HG03521 (cell line): ENCODE data around the gene TRIL.

Experiments used
- ATAC-seq: cut with Tn5 transposase; IDR thresholded peaks from one replicate; pipeline ENCODE4 v1.9.1; 2021; ENCODE audit warnings: mild to moderate bottlenecking, moderate library complexity; ENCODE audit not compliant: unreplicated experiment

TRIL gene

DNA sequence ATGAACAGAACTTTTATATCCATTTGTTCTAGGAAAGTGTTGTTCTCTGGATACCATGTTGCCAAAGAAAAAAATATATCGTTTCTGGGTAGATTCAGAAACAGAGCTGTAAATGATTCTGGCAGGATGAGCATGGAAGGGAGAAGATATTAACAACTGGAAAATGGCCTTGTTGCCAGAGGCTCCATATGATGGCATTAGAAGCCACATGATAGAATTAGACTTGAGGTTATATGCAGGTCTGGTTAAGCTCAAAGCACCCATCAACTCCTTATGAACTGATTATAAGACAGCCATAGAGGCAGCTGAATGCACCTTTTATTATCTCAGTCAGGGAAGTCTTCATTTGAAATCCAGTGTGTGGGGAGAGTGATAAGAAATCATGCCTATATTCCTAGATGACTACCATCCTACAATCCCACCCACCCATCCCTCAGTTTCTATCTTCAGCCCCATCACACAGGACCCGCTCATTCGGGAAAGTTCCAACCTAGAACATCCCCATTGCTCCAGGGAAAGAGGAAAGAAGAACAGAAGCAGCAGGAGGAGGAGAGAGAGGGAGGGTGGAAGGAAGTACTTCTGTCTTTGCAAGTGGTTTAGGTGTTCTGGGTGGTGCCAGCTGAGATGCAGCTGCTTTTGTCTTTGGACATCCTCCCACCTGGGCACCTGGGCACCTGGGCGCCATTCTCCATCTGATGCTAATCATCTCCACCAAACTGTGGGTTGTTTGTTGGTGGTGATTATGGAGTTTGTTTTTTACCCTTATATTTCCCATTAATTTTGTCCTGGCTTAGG lies 25.5 kb upstream of the TRIL start:
- no peak for ATAC-seq

DNA sequence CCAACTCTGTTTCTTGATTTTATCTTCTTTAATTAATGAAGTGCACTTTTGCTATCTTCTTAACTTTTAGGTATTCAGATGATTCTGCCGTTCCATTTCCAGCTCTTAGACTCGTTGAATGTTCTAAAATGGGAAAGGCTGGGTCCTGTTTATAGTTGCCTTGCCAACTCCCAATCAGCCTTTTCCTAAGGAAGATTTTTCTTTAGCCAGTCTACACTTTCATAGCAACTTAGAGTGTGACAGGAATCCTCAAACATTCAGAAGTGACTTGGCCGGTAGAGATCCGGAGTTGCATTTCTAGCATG lies 23.0 kb upstream of the TRIL start:
- no peak for ATAC-seq

DNA sequence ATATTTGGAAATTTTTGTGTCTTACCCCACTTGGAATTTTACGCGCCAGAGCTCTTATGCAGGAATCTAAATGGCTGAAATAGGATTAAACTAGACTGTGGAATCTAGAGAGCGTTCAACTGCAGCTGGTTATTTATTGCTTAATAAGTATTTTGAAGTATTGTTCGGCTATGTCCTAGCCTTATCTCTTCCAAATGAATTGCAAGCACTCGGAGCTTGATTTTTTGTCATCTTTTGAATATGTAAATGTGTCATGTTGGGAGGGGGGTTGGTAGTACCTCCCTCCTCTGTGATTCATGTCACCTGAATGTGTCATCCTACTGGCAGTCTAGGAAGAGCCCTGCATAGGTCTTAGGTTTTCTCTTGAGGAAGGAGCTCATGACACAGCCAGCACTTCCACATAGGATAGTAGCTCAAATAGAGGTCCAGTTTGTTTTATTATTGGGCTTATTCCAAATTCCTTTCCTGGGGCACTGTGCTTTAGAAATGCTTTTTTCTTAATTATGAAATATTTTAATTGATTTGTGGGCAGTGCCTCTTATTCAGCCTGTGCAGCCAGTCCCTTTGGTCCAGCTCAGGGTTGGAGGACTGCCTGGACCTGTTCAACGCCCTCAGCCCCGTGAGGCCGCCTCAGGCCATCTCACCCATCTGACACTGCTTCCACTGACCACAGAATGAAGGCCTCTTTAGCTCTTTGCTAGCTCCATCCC lies 22.5 kb upstream of the TRIL start:
- ATAC-seq, result no peak

DNA sequence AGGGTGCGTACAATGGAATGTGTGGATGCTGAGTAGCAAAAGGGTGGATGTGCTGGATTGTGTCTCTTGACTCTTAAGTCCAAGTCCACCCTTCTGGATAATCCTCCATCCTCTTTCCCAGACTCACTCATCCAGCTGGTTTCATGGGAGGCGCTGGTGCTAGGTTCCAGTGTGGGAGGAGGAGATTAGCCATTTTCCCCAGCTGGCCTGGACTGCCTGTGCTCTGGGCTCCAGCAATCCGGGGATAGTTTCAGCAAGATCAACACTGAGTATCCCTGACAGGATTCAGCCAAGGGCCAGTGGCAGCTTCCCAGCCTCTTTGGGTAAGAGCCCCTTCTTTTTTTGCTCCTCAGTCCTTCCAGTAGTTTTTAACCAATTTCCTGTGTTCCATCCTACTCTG lies 21.6 kb upstream of the TRIL start:
- ATAC-seq, result no peak

DNA sequence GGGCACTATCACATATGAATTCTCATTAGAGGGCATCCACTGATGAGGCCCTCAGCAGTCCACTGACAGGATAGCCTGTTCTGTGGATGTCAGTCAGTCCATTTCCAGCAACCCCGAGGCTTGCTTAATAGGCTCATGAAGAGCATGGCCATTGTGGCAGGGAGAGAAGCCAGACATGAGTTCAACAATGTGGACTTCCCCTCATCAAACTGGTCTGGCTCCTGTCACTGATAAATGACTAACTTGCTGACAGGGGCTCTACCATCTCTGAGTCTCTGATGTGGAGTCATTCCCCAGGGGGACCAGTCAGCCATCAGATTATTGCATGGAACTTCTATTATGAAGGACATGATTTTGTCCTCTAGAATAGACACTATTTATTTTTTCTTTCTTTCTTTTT lies 19.8 kb upstream of the TRIL start:
- ATAC-seq, result no peak

DNA sequence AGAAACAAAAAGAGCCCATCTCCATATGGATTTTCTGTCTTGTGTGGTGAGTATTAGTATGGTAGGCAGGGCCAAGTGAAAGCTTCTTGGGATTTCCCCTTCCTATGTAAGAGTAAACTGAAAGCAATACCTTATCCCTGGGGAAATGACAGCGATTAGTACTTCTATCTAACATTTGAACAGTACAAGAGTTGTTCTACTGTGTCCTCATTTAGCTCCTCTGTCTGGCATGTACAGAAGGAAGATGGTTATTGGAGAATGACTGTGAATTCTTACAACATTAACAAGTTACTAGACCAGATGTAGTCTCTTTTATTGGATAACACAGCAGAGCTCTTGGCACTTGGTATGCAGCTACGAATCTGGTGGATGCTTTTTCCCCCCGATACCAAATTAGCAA lies 17.9 kb upstream of the TRIL start:
- ATAC-seq, result no peak

DNA sequence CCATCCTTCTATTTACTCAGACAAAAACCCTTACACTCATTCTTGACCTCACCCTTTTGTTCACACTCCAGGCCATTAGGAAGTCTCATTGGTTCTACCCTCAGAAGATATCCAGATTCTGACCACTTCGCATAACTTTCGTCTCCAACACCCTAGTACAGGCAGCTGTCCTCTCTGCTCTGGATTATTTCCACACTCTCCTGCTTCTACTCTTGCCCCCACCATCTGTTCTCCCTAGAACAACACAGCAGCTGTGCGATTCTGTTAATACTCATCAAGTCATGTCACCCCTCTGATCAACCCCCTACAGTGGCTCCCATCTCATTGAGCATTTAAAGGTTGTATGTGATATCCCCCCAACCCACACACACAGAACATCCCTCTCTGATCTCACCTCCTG lies 15.5 kb upstream of the TRIL start:
- ATAC-seq, result no peak

DNA sequence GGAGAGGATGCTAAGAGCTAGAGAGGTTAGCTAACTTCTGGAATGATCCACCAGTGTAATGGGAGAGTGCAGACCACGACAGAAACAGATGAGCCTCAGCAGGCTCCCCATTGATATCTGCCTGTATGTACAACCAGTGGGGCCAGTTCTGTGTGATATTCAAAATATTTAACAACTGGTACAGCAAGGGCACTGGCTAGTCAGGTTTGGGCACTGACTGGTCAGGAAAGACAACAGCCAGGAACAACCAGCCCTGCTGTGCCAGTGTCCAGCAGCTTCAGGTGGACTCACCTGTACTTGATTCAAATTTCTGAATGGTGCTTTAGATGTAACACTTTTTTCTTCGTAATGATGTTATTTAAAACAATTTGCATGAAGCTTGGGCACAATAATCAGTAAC lies 5.9 kb upstream of the TRIL start:
- ATAC-seq, result no peak

DNA sequence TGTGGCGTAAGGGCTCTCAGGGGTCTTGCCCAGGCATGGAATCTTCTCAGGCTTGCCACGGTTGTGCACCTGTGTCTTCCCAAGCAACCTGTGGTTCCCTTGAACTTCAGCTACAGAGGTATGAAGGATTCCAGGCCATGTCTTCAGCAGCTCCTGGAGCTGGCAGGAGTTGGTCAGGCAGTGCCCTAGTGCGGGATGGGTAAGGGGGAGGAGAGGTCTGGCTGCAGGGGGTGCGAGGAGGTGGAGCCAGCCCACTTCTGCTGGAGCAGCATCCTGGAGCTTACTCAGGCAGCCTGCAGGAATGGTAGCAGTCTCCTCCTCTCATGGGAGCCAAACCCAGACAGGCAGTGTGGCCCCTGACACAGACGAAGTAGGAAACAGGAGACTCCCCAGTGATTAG lies 3.8 kb upstream of the TRIL start:
- no peak for ATAC-seq

DNA sequence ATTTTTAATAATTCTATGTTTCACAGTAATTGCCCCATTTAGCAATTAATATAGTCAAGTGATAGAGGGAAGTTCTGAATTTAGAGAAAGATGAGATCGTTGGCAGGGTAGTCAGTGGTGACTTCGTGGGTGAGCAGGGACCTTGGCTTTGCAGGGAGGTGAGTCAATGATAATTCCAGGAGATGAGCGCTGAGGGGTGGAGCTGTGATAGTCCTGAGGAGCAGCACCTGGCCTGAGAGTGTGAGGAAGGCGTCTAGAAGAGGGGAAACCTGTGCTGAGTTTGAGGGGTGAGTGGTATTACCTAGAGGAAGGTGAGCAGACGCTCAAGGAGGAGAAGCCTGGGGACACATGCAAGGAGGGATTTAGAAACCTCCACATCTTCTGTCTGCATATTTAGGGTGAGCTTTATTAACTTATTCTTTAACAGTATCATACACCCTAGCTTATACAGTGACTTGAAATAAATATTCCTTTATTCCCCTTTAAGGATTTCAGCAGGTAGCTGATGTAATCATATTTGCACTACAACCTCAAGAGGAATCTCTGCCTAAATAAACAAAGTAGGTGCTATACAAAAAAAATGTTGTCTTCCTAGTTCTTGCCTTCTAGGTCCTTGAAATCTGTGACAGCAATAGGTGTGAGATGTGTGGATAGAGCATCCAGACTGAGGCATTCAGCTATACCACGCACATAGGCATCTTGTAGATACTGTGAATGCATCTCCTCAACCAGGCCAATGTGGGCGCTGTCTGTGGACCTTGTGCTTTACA lies 2.1 kb upstream of the TRIL start:
- ATAC-seq, result no peak

DNA sequence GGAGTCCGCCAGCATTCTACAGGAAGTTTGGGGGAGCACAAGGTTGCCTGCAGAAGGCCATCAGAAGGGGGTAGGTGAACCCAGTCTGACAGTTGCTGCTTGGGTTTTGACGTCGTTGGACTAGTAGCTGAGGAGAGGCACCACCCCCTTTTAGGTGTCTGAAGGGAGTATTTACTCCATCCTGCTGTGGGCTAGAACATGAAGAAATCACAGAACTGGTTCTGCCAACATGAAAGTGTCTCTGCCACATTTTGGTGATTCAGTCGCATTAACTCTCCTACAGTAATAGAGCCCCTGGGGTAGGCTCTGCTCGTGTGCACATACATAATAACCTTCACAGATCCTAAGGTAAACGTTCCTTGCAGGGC lies 834 bp upstream of the TRIL start:
- ATAC-seq, result no peak

DNA sequence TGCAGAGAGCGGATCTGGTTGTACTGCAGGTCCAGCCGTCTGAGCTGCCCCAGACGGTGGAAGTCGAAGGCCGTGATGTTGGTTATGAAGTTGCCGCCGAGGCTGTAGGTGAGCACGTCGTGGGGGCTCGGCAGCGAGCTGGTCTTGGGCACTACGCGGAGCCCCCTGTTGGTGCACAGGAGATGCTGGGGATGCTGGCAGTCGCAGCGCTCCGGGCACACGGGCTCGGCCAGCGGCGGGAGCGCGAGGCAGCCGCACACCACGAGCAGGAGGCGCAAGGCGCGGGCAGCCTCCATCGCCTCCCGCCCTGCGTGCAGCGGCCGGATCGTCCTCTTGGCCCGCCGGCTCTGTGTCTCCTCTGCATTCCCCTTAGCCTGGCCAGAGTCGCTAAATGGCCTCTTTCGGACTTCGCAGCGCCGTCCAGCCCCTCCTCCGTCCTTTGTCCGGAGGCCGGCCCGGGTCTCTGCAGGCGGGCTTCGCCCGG lies 337 bp downstream of the TRIL start:
- ATAC-seq, result no peak

DNA sequence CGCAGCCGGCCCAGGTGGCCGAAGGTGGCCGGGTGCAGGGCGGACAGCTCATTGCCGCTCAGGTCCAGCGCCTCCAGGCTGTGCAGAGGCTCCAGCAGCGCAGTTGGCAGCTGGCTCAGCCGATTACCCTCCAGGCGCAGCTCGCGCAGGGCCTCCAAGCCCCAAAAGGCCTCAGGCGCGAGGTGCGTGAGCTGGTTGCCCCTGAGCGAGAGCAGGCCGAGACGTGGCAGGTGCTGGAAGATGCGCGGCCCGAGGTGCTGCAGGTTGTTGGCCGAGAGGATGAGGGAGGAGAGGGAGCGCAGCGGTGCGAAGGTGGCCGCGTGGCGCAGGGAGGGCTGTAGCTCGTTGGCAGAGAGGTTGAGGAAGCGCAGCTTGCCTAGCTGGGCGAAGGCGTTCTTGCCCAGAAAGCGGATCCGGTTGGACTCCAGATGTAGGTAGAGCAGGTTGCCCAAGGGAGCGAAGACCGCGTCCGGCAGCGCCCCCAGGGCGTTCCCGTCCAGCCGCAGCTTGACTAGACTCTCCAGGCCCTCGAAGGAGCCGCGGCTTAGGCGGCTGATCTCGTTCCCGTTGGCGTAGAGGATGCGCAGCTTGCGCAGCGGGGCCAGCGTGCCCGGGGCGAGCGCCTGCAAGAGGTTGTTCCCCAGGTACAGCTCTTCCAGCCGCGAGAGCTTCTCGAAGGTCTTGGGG lies 923 bp downstream of the TRIL start:
- no peak for ATAC-seq

DNA sequence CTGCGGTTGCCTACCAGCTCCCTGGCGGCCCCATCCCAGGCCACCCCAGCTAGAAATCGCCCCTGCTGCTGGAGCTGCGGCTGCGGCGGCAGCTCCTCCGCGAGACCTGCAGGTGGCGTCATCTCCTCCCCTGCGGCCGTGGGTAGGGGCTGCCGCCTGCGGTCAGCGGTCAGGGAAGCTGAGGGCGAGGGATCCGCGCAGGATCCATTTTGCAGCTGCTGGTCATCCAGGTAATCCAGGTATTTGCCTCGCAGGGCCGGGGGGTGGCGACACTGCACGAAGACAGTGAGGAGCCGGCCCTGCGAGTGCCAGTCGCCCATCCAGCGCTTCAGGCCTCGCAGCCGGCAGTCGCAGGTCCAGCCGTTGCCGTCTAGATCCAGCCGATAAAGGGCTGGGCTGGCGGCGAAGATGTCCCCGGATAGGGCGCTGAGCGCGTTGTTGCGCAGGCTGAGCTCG lies 1.5 kb downstream of the TRIL start:
- no peak for ATAC-seq

DNA sequence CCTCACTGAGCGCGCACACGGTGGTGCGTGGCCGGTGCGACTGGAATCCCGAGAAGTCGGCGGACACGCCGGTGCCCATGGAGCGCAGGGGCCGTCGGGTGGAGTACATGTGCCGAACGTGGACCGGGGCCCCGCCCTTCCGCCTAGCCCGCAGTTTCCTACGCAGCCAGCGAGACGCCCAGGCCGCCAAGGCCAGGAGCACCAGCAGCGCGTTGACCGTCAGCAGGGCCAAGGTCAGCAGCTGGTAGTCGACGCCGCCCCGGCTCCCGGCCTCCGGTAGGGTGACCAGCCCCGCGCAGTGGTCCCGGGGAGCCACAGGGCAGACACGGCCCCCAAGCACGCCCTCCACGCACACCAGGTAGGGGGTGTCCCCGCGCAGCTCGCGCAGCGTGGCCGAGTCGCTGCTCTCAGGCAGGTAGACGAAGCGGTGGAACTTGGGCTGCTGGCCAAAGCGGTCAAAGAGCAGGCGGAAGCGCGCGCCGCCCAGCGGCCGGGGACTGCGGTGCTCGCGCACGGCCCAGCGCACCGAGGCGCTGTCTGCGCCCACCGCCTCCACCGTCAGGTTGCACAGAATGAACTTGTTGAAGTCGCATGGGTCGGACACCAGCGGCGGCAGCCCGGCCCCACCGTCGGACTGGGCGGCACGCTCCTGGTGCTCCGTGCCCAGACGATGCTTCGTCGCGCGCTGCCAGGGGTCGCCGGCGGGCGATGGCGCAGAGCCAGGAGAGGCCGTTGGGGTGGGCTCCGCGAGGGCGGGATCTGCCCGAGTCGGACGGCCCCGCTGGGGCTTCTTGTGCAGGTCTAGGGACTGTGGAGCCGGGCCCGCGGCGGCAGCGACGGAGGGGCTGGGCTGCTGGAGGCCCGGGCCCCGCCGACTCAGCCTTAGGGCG lies 2.2 kb downstream of the TRIL start:
- no peak for ATAC-seq

DNA sequence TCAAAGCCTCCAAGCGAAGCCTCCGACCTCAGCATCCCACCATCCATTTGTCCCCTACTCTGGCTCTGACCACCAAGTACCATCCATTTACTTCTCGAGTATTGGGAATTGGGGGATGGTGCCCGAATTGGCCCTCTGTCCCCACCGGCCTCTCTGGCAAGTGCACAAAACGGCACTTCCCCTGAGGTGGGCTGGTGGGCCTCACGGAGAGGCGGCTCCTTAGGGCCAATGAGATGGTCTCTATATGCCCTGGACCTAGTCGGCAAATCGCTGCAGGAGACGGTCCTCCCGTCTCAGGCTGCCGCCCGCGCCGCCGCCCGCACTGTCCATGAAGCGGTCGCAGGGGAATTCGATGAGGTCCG lies 2.8 kb downstream of the TRIL start:
- no peak for ATAC-seq

DNA sequence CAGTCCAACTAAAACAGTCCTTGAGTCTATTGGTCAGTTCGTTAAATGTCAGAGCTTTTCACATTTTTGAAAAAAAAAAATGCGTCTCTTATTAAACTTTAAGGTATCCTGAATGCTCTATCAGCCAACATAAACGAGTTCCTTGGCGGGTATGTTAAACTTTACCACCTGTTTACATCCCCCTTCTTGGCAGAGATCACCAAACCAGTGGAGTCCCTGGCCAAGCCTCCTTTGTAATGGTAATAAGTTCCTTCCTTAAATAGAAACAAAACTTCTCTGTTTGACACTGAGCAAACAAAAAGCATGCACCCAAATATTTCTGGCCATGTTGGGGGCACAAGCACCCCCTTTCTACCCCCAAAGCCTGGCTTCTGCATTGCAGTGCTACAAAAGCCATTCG lies 3.2 kb downstream of the TRIL start:
- ATAC-seq, result no peak

DNA sequence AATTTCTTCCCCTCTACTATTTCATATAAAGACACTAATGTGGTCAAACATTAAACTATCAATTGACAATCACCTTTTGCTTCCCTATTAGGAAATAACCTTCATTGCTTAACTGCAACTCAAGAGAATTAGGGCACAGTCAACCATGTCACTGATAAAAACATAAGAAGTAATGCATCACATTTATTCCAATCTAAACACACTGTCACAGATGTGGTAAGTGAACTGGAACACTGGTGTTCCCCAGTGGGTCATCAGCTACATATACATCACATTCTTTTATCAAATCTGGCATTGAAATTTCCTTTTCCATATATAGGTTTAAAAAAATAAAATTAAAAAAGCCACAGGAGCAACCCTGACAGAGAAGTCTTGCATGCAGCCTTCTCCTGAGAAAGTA lies 3.7 kb downstream of the TRIL start:
- ATAC-seq, result no peak

DNA sequence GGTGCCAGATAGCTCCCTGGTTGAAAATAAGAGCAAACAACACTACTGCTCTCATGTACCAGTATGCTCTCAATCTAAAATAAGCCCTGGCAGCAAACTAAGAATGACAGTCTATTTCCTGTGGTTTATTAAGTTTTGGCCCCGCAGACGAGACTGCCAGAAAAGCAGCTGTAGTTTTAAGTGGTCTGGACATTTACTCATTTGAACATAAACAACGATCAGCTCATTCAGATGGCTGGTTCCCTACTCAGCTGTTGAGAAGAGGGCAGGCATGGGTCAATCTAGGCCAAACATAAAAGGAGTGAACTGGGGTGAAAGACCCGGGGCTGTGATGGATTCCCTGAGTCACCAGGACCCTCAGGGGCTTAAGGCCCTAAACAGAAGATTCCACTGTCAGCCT lies 4.5 kb downstream of the TRIL start:
- no peak for ATAC-seq

DNA sequence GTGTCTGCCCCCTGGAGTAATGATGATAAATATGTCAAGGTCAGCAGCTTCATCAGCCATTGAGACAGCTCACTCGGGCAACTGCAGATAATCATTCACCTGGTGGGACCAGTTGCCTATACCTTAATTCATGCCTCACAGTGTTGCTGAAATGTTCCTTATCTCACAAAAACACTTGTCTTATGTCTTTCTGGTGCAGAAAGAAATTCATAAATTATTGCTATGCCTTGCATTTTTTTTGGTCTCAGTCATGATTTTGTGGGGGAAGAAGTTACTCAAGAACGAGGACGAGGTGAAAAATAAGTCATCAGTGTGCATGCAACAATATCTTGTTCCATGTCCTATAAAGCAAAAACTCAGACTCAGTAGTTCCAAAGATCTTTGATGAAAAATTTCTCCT lies 16.0 kb downstream of the TRIL start:
- no peak for ATAC-seq
